GM10266 (cell line): ENCODE data around the gene AGER.

ENCODE experiments used
- DNase-seq: peaks from one replicate; pipeline ENCODE4 v3.0.0; 2012; ENCODE audit errors: extremely low spot score
- TF ChIP-seq, protein P1 (sequence below): IDR thresholded peaks from 2 replicates; pipeline ENCODE4 v1.5.1; 2012; ENCODE audit warnings: mild to moderate bottlenecking, low read depth; ENCODE audit not compliant: control insufficient read depth, insufficient read depth; ENCODE audit errors: missing control alignments

The AGER gene

DNA sequence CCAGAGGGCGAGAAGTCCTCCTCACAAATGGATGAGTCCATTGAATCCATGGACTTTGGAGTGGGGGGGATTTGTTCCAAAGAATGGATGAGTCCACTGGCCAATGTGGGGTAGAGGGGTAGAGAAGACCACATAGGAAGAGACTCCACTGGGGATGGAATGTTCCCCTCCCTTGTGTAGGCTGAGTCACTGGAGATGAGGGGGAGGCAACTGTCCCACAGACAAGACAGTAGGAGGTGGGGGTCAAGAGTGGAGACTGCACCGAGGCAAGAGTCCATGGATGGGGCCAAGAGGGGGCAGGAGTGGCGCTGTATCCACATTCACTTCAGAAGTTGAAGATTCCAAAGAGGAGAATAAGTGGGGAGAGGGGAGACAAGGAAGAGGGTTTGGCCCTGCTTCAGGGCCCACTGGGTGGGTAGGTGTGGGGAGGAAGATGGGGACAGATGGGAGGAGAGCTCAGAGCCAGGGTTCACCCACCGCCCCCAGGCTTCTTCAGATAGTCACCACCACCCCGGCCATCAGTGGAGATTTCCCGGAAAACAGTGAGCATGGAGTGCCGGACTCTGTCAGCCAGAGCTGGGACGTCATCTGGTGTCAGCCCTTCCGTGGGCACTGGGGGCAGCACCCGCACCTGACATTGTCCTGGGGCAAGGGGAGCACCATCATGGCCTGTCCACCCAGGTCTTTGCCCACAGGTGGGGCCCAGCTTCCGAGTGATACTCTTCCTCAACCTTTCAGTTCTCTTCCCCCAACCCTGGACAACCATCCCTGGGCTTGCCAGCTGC is 15.1 kb downstream of the AGER start:
- TF ChIP-seq, protein P1, sequence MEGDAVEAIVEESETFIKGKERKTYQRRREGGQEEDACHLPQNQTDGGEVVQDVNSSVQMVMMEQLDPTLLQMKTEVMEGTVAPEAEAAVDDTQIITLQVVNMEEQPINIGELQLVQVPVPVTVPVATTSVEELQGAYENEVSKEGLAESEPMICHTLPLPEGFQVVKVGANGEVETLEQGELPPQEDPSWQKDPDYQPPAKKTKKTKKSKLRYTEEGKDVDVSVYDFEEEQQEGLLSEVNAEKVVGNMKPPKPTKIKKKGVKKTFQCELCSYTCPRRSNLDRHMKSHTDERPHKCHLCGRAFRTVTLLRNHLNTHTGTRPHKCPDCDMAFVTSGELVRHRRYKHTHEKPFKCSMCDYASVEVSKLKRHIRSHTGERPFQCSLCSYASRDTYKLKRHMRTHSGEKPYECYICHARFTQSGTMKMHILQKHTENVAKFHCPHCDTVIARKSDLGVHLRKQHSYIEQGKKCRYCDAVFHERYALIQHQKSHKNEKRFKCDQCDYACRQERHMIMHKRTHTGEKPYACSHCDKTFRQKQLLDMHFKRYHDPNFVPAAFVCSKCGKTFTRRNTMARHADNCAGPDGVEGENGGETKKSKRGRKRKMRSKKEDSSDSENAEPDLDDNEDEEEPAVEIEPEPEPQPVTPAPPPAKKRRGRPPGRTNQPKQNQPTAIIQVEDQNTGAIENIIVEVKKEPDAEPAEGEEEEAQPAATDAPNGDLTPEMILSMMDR, result no peak
- no peak for DNase-seq

DNA sequence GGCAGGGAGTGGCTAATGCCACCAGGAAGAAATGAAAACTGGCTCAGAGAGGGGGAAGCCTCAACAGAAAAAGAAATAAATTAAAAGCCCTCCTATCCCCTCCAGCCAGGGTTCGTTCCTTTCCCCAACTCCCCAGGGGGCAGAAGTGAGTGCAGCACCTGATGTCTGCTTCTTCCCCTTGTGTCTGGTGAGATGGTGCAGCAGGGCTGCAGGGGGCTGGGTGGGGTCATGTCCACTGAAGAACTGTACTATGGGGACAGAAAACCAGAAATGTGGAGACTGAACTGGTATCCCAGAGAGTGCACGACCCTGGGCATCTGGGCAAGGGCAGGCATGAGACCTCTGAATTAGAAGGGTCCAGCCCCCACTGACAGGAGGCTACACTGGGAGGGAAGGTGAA is 15.7 kb downstream of the AGER start:
- TF ChIP-seq, protein P1, result no peak
- DNase-seq, result no peak

DNA sequence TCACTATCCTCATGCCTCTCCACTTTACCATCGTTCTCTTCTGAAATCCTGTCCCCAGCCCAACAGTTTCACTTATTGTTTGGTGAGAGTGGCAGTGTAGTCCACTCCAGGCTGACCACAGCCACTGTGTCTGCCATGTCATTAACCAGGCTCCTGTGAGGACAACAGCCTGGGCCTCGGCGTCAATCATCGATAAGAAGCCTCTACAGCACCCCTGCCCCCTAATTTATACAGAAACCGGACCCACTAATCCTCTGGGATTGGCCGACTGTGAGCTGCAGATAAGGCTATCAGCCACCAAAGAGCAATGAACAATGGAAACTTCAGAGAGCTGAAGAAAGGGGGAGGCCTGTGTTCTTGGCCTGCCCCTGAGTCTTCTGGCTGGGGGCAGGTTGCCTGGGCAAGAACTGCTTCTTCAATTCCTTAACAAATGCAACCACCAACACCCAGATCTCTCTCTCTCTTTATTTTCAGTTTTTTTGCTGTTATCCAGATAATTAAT is 16.2 kb downstream of the AGER start:
- no peak for DNase-seq
- TF ChIP-seq, protein P1, result no peak

DNA sequence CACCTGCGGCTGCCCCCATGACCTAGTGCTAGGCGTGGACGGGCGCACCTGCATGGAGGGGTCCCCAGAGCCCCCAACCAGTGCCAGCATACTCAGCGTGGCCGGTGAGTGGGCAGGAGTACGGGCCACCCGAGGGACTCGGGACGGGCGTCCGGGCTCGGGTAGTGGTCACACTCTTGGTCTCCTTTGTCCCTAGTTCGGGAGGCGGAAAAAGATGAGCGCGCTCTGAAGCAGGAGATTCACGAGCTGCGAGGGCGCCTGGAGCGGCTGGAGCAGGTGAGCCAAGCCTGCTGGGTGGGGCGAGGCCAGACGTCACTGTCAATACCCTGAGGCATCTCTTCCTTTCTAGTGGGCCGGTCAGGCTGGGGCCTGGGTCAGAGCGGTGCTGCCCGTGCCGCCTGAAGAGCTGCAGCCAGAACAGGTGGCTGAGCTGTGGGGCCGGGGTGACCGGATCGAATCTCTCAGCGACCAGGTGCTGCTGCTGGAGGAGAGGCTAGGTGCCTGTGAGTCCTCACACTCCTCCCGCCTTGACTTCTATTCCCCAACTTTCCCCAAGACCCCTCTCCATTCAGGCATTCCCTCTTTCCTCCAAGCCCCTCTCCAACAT is 16.8 kb downstream of the AGER start:
- DNase-seq, result no peak
- TF ChIP-seq, protein P1, result no peak

DNA sequence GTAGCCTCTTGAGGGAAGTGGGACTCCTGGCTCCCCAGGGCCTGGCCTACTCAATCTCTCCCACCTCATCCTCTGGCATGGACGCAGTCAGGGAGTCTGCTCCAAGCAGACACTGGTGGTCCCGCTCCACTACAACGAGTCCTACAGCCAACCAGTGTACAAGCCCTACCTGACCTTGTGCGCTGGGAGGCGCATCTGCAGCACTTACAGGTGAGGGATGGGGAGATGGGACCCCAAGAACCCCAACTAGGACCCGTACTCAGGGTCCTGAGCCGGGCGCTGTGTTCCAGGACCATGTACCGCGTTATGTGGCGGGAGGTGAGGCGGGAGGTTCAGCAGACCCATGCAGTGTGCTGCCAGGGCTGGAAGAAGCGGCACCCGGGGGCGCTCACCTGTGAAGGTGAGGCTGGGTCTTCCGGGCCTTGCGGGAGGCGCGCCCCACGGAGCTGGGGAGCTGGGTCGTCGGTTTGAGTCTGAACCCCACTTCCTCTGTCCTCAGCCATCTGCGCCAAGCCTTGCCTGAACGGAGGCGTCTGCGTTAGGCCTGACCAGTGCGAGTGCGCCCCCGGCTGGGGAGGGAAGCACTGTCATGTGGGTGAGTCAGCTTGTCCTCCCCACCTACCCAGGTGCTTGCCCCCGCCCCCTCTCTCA is 17.5 kb downstream of the AGER start:
- no peak for DNase-seq
- TF ChIP-seq, protein P1, result no peak

DNA sequence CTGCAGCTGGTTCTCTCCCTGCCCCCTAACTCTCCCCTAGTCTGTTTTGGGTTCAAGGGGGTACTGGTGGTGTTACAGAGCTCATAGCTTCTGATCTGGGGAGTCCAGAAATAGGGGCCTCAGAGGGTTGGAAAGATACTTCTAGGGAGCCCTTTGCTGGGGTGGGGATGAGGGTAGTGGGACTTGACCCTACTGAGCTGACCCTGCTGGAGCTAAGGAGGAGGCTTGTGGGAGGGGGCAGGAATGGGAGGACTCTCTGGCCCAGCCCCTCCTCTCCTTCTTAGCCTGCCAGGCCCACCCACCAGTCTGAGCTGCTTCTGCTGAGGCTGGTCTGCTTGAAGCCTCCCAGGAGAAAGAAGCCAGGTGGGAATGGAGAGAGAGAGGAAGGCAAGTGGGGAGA is 19.8 kb downstream of the AGER start, which contains the start of gene EGFL8:
TSS of gene EGFL8 (plus strand) at position 301 of the 400 bp plus-strand sequence. CDS start 1,571 bp downstream, outside the sequence.
- no peak for DNase-seq
- TF ChIP-seq, protein P1, result no peak

DNA sequence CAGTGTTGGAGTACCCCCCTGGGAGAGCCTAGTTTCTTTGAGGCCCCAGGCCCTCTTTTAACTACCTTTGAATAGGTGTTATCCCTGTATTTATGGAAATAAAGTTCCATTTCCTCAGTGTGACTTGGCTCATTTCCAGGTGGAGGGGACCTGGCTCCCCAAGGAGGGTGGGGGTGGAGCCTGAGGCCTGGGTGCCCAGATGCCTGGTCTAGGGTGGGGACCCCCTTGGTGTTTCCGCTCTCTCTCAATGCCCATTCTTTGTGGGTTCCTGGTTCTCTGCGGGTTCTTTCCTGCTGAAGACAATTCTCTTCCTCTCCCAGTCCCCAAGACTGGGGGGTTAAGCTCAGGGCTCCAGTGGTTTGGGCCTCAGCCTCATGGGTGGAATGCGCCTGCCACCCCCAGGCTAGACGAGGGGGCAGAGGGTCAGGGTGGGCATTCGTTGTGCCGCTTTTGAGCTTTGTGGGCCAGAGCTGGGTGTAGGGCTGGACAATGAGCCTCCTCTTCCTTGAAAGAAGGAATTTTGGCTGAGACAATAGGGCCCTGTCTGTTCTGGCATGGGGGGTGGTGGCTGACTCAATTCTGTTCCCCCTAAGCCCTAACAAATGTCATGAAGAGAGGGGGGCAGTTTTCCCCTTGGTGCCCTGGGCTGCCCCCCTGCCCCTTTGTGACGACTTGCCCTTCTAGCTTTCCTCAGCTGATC is 20.3 kb downstream of the AGER start:
- TF ChIP-seq, protein P1, result no peak
- DNase-seq, result no peak
